ENCODE data around the gene FGF1. TPM values are rescaled to one million over a fixed set of nuclear protein-coding genes. Genes with fewer than 3 reads are reported as not detected.

Gene FGF1
- total and polyA plus RNA-seq, 2 donors (not counting 3 experiments of a cell fraction or from before 2014, with no cell fraction given), result not detected

DNA sequence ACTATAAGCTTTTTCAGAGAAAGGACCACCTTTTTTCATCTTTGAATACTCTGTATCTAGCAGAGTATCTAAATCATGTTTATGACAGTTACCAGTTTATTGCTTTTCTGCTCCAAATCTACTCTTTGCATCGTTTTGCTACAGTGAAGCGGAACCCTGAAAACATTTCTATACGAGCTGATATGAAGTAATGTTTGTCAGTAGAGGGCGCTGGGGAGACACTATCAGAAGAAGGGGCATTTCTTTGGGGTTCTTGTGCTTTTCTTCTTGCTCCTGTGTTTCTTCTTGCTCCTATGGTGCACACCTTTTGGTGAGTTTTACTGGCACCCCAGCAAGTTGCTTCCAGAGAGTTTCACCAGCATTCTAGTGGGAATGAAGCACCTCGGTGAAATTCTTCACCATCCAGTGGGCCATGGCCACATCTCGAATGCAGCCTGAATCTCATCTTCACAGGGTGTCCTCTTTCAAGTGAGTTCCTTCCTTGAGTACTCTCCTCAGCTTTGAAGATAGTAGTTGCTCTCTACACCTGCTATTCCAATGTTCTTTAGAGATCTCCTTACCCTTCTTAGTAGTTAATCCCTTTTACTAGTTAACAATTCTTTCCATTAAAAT, 98.4 kb downstream of the FGF1 start:
- H3K9me3 ChIP-seq (replicated peaks; ENCODE audit: control insufficient read depth, insufficient read depth, low read length), result no peaks in the 10 kb centered on the region
- H3K79me2 ChIP-seq (ENCODE audit: control insufficient read depth, insufficient read depth, low read length), result no peaks in the 10 kb centered on the region
- no peak overlapping the region for H3K4me3 ChIP-seq (replicated peaks in 1 of 3; ENCODE audit: insufficient read depth in 1 of 3, low read depth in 1 of 3, low read length in 3 of 3)
- TF ChIP-seq CTCF (IDR thresholded peaks at IDR 0.05; ENCODE audit: extremely low read depth in 1 of 2, insufficient read depth in 1 of 2, low read depth in 1 of 2, low read length in 2 of 2) (peak; percentile 49 to 59), JUN (IDR thresholded peaks at IDR 0.05; ENCODE audit: borderline replicate concordance, insufficient read depth, insufficient read length, low read depth) (no peak)
- H3K36me3 ChIP-seq (ENCODE audit: control insufficient read depth in 2 of 2, extremely low read depth in 1 of 2, insufficient read depth in 2 of 2, low read length in 2 of 2), result no peaks in the 10 kb centered on the region
- dilution Hi-C loops (cut with MboI; ENCODE audit: extremely low pct_ligation_motif_present, low sequenced_read_pairs) (no loop called here), intact Hi-C loops (cut with micrococcal nuclease) (loop anchor here (1.0 kb wide), 1 partner anchor 112 kb away; no protein-coding TSS in a partner anchor)
- DNase-seq (ENCODE audit: low read depth, low spot score), result peak; percentile 49
- H3K9ac ChIP-seq (replicated peaks; ENCODE audit: extremely low read depth, insufficient read depth, low read length), result no peak overlapping the region
- H4K20me1 ChIP-seq (replicated peaks; ENCODE audit: control insufficient read depth, extremely low read depth, insufficient read depth, low read length), result no peaks in the 10 kb centered on the region
- H3K27me3 ChIP-seq (ENCODE audit: control insufficient read depth in 2 of 2, insufficient read depth in 2 of 2, low read length in 2 of 2), result peaks cover 6 to 18% of the 10 kb centered on the region in 2 experiments
- no TSS peak for BruUV-seq (replicated peaks)
- peak; percentile 57 for FAIRE-seq
- ChIA-PET CTCF (interaction anchor here (0.8 to 3.3 kb wide), 21 partner anchors 9 to 400 kb away, joined by 3 to 40 read pairs (median 6); no protein-coding TSS in a partner anchor), POLR2A (no interaction called here)
- H3K4me1 ChIP-seq (ENCODE audit: control insufficient read depth, extremely low read depth, insufficient read depth, low read length), result no peaks in the 10 kb centered on the region
- no peaks in the 10 kb centered on the region for H3K9me1 ChIP-seq (replicated peaks; ENCODE audit: control insufficient read depth, extremely low read depth, insufficient read depth, low read length)
- no peak overlapping the region for H2AFZ ChIP-seq (ENCODE audit: low read depth, low read length)
- H3K4me2 ChIP-seq (ENCODE audit: insufficient read depth, low read length), result no peak overlapping the region
- H3K27ac ChIP-seq (ENCODE audit: insufficient read depth, low read depth, low read length), result no peak overlapping the region

GRCh38 chr5:142586552-142586951, 99.3 kb downstream of the FGF1 start:
- POLR2A ChIA-PET, result no interaction called here
- DNase-seq (ENCODE audit: low read depth, low spot score) (no peak), FAIRE-seq (no peak)
- no peaks in the 10 kb centered on the region for H3K9me1 ChIP-seq (replicated peaks; ENCODE audit: control insufficient read depth, extremely low read depth, insufficient read depth, low read length)
- no peak overlapping the region for H3K4me2 ChIP-seq (ENCODE audit: insufficient read depth, low read length)
- no peaks in the 10 kb centered on the region for H4K20me1 ChIP-seq (replicated peaks; ENCODE audit: control insufficient read depth, extremely low read depth, insufficient read depth, low read length)
- no peak for TF ChIP-seq JUN (IDR thresholded peaks at IDR 0.05; ENCODE audit: borderline replicate concordance, insufficient read depth, insufficient read length, low read depth)
- no peak for TF ChIP-seq POLR2A (IDR thresholded peaks at IDR 0.05; ENCODE audit: low read depth, low read length)
- H3K36me3 ChIP-seq (ENCODE audit: control insufficient read depth in 2 of 2, extremely low read depth in 1 of 2, insufficient read depth in 2 of 2, low read length in 2 of 2), result no peaks in the 10 kb centered on the region
- intact Hi-C loops (cut with micrococcal nuclease) (no loop called here), dilution Hi-C loops (cut with MboI; ENCODE audit: extremely low pct_ligation_motif_present, low sequenced_read_pairs) (no loop called here)
- no peak overlapping the region for H3K27ac ChIP-seq (ENCODE audit: insufficient read depth, low read depth, low read length)
- no TSS peak for BruUV-seq (replicated peaks)
- no peaks in the 10 kb centered on the region for H3K9me3 ChIP-seq (replicated peaks; ENCODE audit: control insufficient read depth, insufficient read depth, low read length)
- peaks cover 2 to 12% of the 10 kb centered on the region in 2 experiments for H3K27me3 ChIP-seq (ENCODE audit: control insufficient read depth in 2 of 2, insufficient read depth in 2 of 2, low read length in 2 of 2)
- H2AFZ ChIP-seq (ENCODE audit: low read depth, low read length), result no peak overlapping the region
- H3K9ac ChIP-seq (replicated peaks; ENCODE audit: extremely low read depth, insufficient read depth, low read length), result no peak overlapping the region
- CTCF ChIA-PET, result interaction anchor here (0.7 to 3.3 kb wide), 16 partner anchors 9 to 302 kb away, joined by 3 to 40 read pairs (median 8); no protein-coding TSS in a partner anchor
- H3K4me1 ChIP-seq (ENCODE audit: control insufficient read depth, extremely low read depth, insufficient read depth, low read length), result no peaks in the 10 kb centered on the region
- H3K4me3 ChIP-seq (replicated peaks in 1 of 3; ENCODE audit: insufficient read depth in 1 of 3, low read depth in 1 of 3, low read length in 3 of 3), result no peak overlapping the region
- no peaks in the 10 kb centered on the region for H3K79me2 ChIP-seq (ENCODE audit: control insufficient read depth, insufficient read depth, low read length)

Measured in endothelial cell of umbilical vein (primary cell).